Naive thymus-derived CD4-positive, alpha-beta T cell (primary cell): ENCODE data around the gene C14orf180. TPM values are rescaled to one million over a fixed set of nuclear protein-coding genes. Genes with fewer than 3 reads are reported as not detected.

Experiments
- ATAC-seq: fragments of 150-1000 bp; cut with Tn5 transposase; 2 replicates; pipeline ENCODE4 v1.10.0; 2021; ENCODE audit warnings: mild to moderate bottlenecking, moderate library complexity
- CTCF ChIA-PET: fragments of 350-600 bp; sonication (Branson Sonifier 250); formaldehyde crosslinking; loops from one replicate; lab custom pipeline; 2021; ENCODE audit warnings: antibody characterized with exemption; lab: Charles Lee
- POLR2A ChIA-PET: fragments of 350-600 bp; sonication (Branson Sonifier 250); formaldehyde crosslinking; loops from one replicate; lab custom pipeline; 2021; ENCODE audit warnings: antibody characterized with exemption, inconsistent platforms; lab: Charles Lee
- DNase-seq, 9 donors: peaks; one replicate each; pipeline versions ENCODE4 v3.0.0 to v3.0.0-alpha.2; 2020 to 2022; ENCODE audit warnings: mixed read lengths in 1 of 9
- H3K27ac ChIP-seq: one replicate; pipeline ENCODE4 v1.7.0; 2013; ENCODE audit warnings: mild to moderate bottlenecking, low read depth, low read length, moderate library complexity
- H3K27me3 ChIP-seq, 2 donors: one replicate each; pipeline ENCODE4 v1.7.0; 2013; ENCODE audit warnings: low read length in 2 of 2, mild to moderate bottlenecking in 2 of 2, moderate library complexity in 2 of 2; ENCODE audit not compliant: control insufficient read depth in 2 of 2, insufficient read depth in 2 of 2
- H3K36me3 ChIP-seq, 3 experiments: 1 replicate in 2 of 3; 2 replicates in 1 of 3; pipeline ENCODE4 v1.7.0; 2013; ENCODE audit warnings: low read length in 3 of 3, mild to moderate bottlenecking in 3 of 3, moderate library complexity in 1 of 3; ENCODE audit not compliant: insufficient read depth in 3 of 3, control insufficient read depth in 2 of 3
- H3K4me1 ChIP-seq, 2 donors: one replicate each; pipeline ENCODE4 v1.7.0; 2013; ENCODE audit warnings: low read length in 2 of 2, mild to moderate bottlenecking in 2 of 2, moderate library complexity in 1 of 2; ENCODE audit not compliant: control insufficient read depth in 2 of 2, insufficient read depth in 2 of 2
- H3K4me3 ChIP-seq: 2 replicates; pipeline ENCODE4 v1.7.0; 2013; ENCODE audit warnings: mild to moderate bottlenecking, low read length
- H3K9me3 ChIP-seq, 3 experiments: 1 replicate in 2 of 3; 2 replicates in 1 of 3; pipeline ENCODE4 v1.7.0; 2013; ENCODE audit warnings: low read length in 3 of 3; ENCODE audit not compliant: control insufficient read depth in 2 of 3
- H3K27ac Mint-ChIP-seq, 9 donors: one replicate each; pipeline ENCODE4 v1.8.0; 2020 to 2022; ENCODE audit warnings: mixed read lengths in 9 of 9, mild to moderate bottlenecking in 8 of 9, moderate library complexity in 5 of 9, inconsistent platforms in 2 of 9
- H3K27me3 Mint-ChIP-seq, 5 donors: one replicate each; pipeline ENCODE4 v1.8.0; 2021 to 2022; ENCODE audit warnings: mixed read lengths in 5 of 5, mild to moderate bottlenecking in 1 of 5
- H3K36me3 Mint-ChIP-seq, 5 donors: one replicate each; pipeline ENCODE4 v1.8.0; 2020 to 2022; ENCODE audit warnings: mixed read lengths in 5 of 5, mild to moderate bottlenecking in 3 of 5, inconsistent platforms in 1 of 5
- H3K4me1 Mint-ChIP-seq, 7 donors: one replicate each; pipeline ENCODE4 v1.8.0; 2020 to 2022; ENCODE audit warnings: mixed read lengths in 7 of 7, mild to moderate bottlenecking in 3 of 7, inconsistent platforms in 1 of 7
- H3K4me3 Mint-ChIP-seq, 10 donors: one replicate each; pipeline ENCODE4 v1.8.0; 2020 to 2022; ENCODE audit warnings: mild to moderate bottlenecking in 10 of 10, mixed read lengths in 10 of 10, moderate library complexity in 6 of 10, inconsistent platforms in 2 of 10
- H3K9me3 Mint-ChIP-seq, 11 donors: one replicate each; pipeline ENCODE4 v1.8.0; 2020 to 2022; ENCODE audit warnings: mixed read lengths in 11 of 11, mild to moderate bottlenecking in 4 of 11, inconsistent platforms in 1 of 11, moderate library complexity in 1 of 11
- intact Hi-C, 2 donors: fragments of 100-400 bp; cut with micrococcal nuclease; formaldehyde crosslinking; loops; one replicate each; pipeline ENCODE4 v1.15.1; 2023
- polyA plus RNA-seq, 2 donors: library from polyadenylated mRNA; unstranded; fragments of 300-500 nt; fragmentation: Illumina TruSeq; gene quantifications; one replicate each; pipeline ENCODE4 v1.2.3, GENCODE V29; 2021
- total RNA-seq, 6 experiments: library from RNA in 5 of 6; stranded (reverse) in 5 of 6; gene quantifications; 1 replicate in 5 of 6; 2 replicates in 1 of 6; pipeline ENCODE4 v1.2.3 and lab custom pipeline; 2021 to 2026

C14orf180 gene
- total and polyA plus RNA-seq, 7 experiments from 2014 or later = not detected

DNA sequence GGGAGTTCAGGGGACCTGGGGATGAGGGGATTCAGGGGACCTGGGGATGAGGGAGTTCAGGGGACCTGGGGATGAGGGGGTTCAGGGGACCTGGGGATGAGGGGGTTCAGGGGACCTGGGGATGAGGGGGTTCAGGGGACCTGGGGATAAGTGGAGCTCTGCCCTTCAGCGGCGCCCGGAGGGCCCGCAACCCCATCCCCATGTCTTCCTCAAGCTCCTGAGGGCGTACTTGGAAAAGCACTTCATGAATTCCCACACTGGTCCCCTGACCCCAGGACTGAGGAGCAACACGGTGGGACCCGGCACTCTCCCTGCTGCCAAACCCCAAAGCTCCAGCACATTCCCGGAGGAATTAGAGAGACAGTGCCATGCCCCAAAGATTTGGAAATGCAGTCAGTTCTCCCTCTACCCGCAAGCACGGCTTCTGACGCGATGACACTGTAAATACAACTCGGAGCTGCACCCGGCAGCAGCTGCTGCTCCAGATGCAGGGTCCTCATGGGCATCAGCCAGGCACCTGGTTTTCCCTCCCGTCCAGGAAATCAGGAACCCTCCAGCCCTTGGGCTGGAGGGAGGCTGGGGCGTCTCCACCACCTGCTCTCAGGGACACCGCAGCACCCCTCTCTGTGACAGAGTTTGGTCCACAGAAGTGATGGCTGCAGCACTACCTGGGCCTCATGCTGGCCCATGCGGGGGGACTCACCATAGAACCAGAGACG lies 32.8 kb upstream of the C14orf180 start:
- Histone ChIP-seq H3K4me3 (no peak overlapping the region), H3K27me3 (no peaks in the 10 kb centered on the region), H3K36me3 (no peaks in the 10 kb centered on the region), H3K4me1 (no peaks in the 10 kb centered on the region), H3K9me3 (no peaks in the 10 kb centered on the region), H3K27ac (no peak overlapping the region)
- CTCF ChIA-PET = no interaction called here
- DNase-seq = no peak
- H3K27me3 Mint-ChIP-seq = peaks cover 2 to 43% (median 17%) of the 10 kb centered on the region in 5 donors
- peaks cover 0 to 3% (median 0%) of the 10 kb centered on the region in 11 donors for H3K9me3 Mint-ChIP-seq
- intact Hi-C loops = no loop called here
- no peak overlapping the region for H3K4me3 Mint-ChIP-seq
- H3K27ac Mint-ChIP-seq = no peak overlapping the region
- H3K4me1 Mint-ChIP-seq = no peaks in the 10 kb centered on the region
- POLR2A ChIA-PET = no interaction called here
- ATAC-seq = no peak
- H3K36me3 Mint-ChIP-seq = peaks cover 0 to 4% (median 0%) of the 10 kb centered on the region in 5 donors

- Mint-ChIP-seq H3K4me3 (no peak overlapping the region), H3K36me3 (peaks cover 0 to 4% (median 0%) of the 10 kb centered on the region in 5 donors)
- POLR2A ChIA-PET = no interaction called here
These were observed 32.1 kb upstream of the C14orf180 start for GRCh38 chr14:104547310-104547997.

GRCh38 chr14:104547998-104548700 lies 31.4 kb upstream of the C14orf180 start:
- Mint-ChIP-seq H3K27me3 (peaks cover 0 to 43% (median 18%) of the 10 kb centered on the region in 5 donors), H3K4me1 (no peaks in the 10 kb centered on the region), H3K4me3 (no peak overlapping the region), H3K36me3 (peaks cover 0 to 4% (median 0%) of the 10 kb centered on the region in 5 donors), H3K9me3 (peaks cover 0 to 4% (median 0%) of the 10 kb centered on the region in 11 donors), H3K27ac (no peak overlapping the region)
- ChIA-PET CTCF (no interaction called here), POLR2A (no interaction called here)
- ATAC-seq = no peak
- no peaks in the 10 kb centered on the region for H3K9me3 ChIP-seq
- no peak overlapping the region for H3K4me3 ChIP-seq
- H3K27ac ChIP-seq = no peak overlapping the region
- intact Hi-C loops = no loop called here
- H3K27me3 ChIP-seq = no peaks in the 10 kb centered on the region
- no peak for DNase-seq
- H3K36me3 ChIP-seq = no peaks in the 10 kb centered on the region
- H3K4me1 ChIP-seq = no peaks in the 10 kb centered on the region

More at GRCh38 chr14:104547310-104547997, 32.1 kb upstream of the C14orf180 start:
- no peaks in the 10 kb centered on the region for H3K4me1 ChIP-seq
- Mint-ChIP-seq H3K9me3 (peaks cover 0 to 3% (median 0%) of the 10 kb centered on the region in 11 donors), H3K27ac (no peak overlapping the region), H3K4me1 (no peaks in the 10 kb centered on the region), H3K27me3 (peaks cover 0 to 42% (median 18%) of the 10 kb centered on the region in 5 donors)
- CTCF ChIA-PET = no interaction called here
- ATAC-seq = no peak
- no peaks in the 10 kb centered on the region for H3K9me3 ChIP-seq
- H3K27ac ChIP-seq = no peak overlapping the region
- no peaks in the 10 kb centered on the region for H3K27me3 ChIP-seq
- intact Hi-C loops = no loop called here
- DNase-seq = no peak
- H3K4me3 ChIP-seq = no peak overlapping the region
- no peaks in the 10 kb centered on the region for H3K36me3 ChIP-seq

GRCh38 chr14:104548802-104549535 lies 30.6 kb upstream of the C14orf180 start:
- Histone ChIP-seq H3K9me3 (no peaks in the 10 kb centered on the region), H3K27ac (no peak overlapping the region), H3K27me3 (no peaks in the 10 kb centered on the region), H3K4me3 (no peak overlapping the region), H3K36me3 (no peaks in the 10 kb centered on the region), H3K4me1 (no peaks in the 10 kb centered on the region)
- Mint-ChIP-seq H3K27ac (no peak overlapping the region), H3K4me1 (no peaks in the 10 kb centered on the region), H3K9me3 (peaks cover 0 to 4% (median 0%) of the 10 kb centered on the region in 11 donors), H3K27me3 (peaks cover 0 to 43% (median 14%) of the 10 kb centered on the region in 5 donors), H3K4me3 (no peak overlapping the region), H3K36me3 (peaks cover 0 to 4% (median 0%) of the 10 kb centered on the region in 5 donors)
- no peak for ATAC-seq
- no peak for DNase-seq
- ChIA-PET CTCF (no interaction called here), POLR2A (no interaction called here)
- intact Hi-C loops = no loop called here

DNA sequence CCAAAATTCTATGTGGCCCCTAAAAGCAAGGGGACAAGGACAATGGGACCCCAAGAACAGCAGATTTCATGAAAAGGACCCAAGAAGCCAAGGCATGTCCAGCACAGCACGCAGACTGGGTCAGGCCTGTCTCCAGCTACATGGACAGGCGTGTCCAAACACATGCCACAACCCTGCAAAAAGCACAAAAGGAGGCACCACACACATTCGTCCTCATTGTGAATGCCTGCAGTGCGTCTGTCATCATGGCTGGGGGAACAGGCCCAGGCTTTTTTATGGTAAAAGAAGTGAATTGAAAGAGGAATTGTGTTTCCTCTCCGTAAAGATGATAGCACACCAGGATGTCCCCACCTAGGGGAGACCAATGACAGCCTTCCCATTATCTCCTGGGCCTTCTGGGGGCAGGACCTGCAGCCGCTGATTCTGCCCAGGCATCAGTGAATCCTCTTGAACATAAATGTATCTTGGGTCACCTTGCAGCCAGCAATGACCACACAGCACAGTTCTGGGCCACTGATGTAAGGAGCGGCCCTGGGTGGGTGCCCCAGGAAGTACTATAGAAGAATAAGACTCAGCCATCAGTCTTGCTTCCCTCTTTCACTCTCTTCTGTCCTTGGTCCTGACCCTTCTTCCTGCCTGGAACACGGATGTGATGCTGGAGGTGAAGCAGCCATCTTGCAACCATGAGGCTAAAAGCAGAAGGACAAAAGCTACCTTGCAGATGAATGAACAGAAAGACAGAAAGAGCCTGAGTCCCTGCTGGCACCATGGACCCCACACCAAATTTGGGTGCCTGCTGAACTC lies 29.8 kb upstream of the C14orf180 start:
- intact Hi-C loops = no loop called here
- H3K9me3 Mint-ChIP-seq = peaks cover 0 to 4% (median 0%) of the 10 kb centered on the region in 11 donors
- H3K27me3 ChIP-seq = no peaks in the 10 kb centered on the region
- H3K4me1 ChIP-seq = no peaks in the 10 kb centered on the region
- POLR2A ChIA-PET = no interaction called here
- peaks cover 0 to 38% (median 10%) of the 10 kb centered on the region in 5 donors for H3K27me3 Mint-ChIP-seq
- no peaks in the 10 kb centered on the region for H3K36me3 ChIP-seq
- CTCF ChIA-PET = no interaction called here
- H3K27ac ChIP-seq = no peak overlapping the region
- H3K36me3 Mint-ChIP-seq = peaks cover 0 to 4% (median 0%) of the 10 kb centered on the region in 5 donors
- no peaks in the 10 kb centered on the region for H3K4me1 Mint-ChIP-seq
- ATAC-seq = no peak
- DNase-seq = no peak
- no peak overlapping the region for H3K27ac Mint-ChIP-seq
- H3K9me3 ChIP-seq = no peaks in the 10 kb centered on the region
- no peak overlapping the region for H3K4me3 Mint-ChIP-seq
- no peak overlapping the region for H3K4me3 ChIP-seq
